Activated T-helper 2 cell treated with anti-CD3 and anti-CD28 coated beads, Interferon-gamma antibody, Interleukin-2, Interleukin-4, amounts not matched to agents 10 μg/mL and 5 μg/mL and 100 μg/mL, durations not matched to agents 14 hours and 24 hours and 36 hours (primary cell): Measurements from ENCODE around the gene TPP1. TPM values are rescaled to one million over a fixed set of nuclear protein-coding genes. Genes with fewer than 3 reads are reported as not detected.
A peak's percentile ranks its signal among the peaks of the same experiment; 100 is the strongest.

Source experiments
- DNase-seq: peaks from one replicate; pipeline ENCODE4 v3.0.0; 2021; ENCODE audit warnings: low spot score
- H3K27ac Mint-ChIP-seq: one replicate; pipeline ENCODE4 v1.8.0; 2021; ENCODE audit warnings: mixed read lengths
- H3K27me3 Mint-ChIP-seq: one replicate; pipeline ENCODE4 v1.8.0; 2021; ENCODE audit warnings: low read depth, mixed read lengths
- H3K36me3 Mint-ChIP-seq: one replicate; pipeline ENCODE4 v1.8.0; 2021; ENCODE audit warnings: low read depth, mixed read lengths
- H3K4me1 Mint-ChIP-seq: one replicate; pipeline ENCODE4 v1.8.0; 2021; ENCODE audit warnings: low read depth, mixed read lengths
- H3K4me3 Mint-ChIP-seq: one replicate; pipeline ENCODE4 v1.8.0; 2021; ENCODE audit warnings: low read depth, mild to moderate bottlenecking, moderate library complexity, mixed read lengths
- H3K9me3 Mint-ChIP-seq: one replicate; pipeline ENCODE4 v1.8.0; 2021; ENCODE audit warnings: mixed read lengths
- intact Hi-C: fragments of 100-400 bp; cut with micrococcal nuclease; formaldehyde crosslinking; loops from one replicate; pipeline ENCODE4 v1.15.1; 2023
- total RNA-seq: library from RNA; stranded (reverse); gene quantifications from 2 replicates; pipeline ENCODE4 v1.2.3, GENCODE V29; 2022

Gene TPP1
- total RNA-seq, 1 donor from 2014 or later = 39.1 TPM

- Mint-ChIP-seq H3K4me3 (no peak overlapping the region), H3K4me1 (peaks cover 6% of the 10 kb centered on the region), H3K9me3 (no peaks in the 10 kb centered on the region), H3K27ac (no peak overlapping the region), H3K36me3 (peaks cover 8% of the 10 kb centered on the region), H3K27me3 (no peaks in the 10 kb centered on the region)
- DNase-seq = no peak
- intact Hi-C loops = no loop called here
Observed at GRCh38 chr11:6620636-6621035, 1.4 kb upstream of the TPP1 start.

- intact Hi-C loops = loop anchor here (1.0 to 10.0 kb wide), 4 partner anchors 14 to 384 kb away; partner anchors contain the start of genes APBB1, CNGA4, FHIP1B and MRPL17
- Mint-ChIP-seq H3K4me1 (peaks cover 6% of the 10 kb centered on the region), H3K9me3 (no peaks in the 10 kb centered on the region), H3K27me3 (no peaks in the 10 kb centered on the region), H3K36me3 (peaks cover 18% of the 10 kb centered on the region), H3K27ac (no peak overlapping the region), H3K4me3 (no peak overlapping the region)
- DNase-seq = peak; percentile 50
Observed at GRCh38 chr11:6618117-6619003, 862 bp downstream of the TPP1 start.

GRCh38 chr11:6617315-6617781, 1.9 kb downstream of the TPP1 start:
- H3K4me3 Mint-ChIP-seq = peak overlapping the region; percentile 28

GRCh38 chr11:6616596-6617250, 2.5 kb downstream of the TPP1 start:
- no peak overlapping the region for H3K4me3 Mint-ChIP-seq
- no peaks in the 10 kb centered on the region for H3K27me3 Mint-ChIP-seq
- H3K4me1 Mint-ChIP-seq = peaks cover 6% of the 10 kb centered on the region
- H3K27ac Mint-ChIP-seq = no peak overlapping the region
- DNase-seq = no peak
- intact Hi-C loops = loop anchor here (10.0 kb wide), 2 partner anchors 202 to 382 kb away; partner anchors contain the start of genes APBB1, CNGA4 and FHIP1B
- H3K9me3 Mint-ChIP-seq = no peaks in the 10 kb centered on the region
- H3K36me3 Mint-ChIP-seq = peaks cover 18% of the 10 kb centered on the region

More at GRCh38 chr11:6617315-6617781, 1.9 kb downstream of the TPP1 start:
- Mint-ChIP-seq H3K27ac (peak overlapping the region; percentile 17), H3K27me3 (no peaks in the 10 kb centered on the region), H3K9me3 (no peaks in the 10 kb centered on the region), H3K36me3 (peaks cover 18% of the 10 kb centered on the region), H3K4me1 (peaks cover 6% of the 10 kb centered on the region)
- intact Hi-C loops = loop anchor here (10.0 kb wide), 2 partner anchors 203 to 383 kb away; partner anchors contain the start of genes APBB1, CNGA4 and FHIP1B
- DNase-seq = no peak

GRCh38 chr11:6615882-6616585, 3.2 kb downstream of the TPP1 start:
- peaks cover 9% of the 10 kb centered on the region for H3K4me1 Mint-ChIP-seq
- no peak overlapping the region for H3K27ac Mint-ChIP-seq
- no peaks in the 10 kb centered on the region for H3K9me3 Mint-ChIP-seq
- peaks cover 23% of the 10 kb centered on the region for H3K36me3 Mint-ChIP-seq
- DNase-seq = no peak
- intact Hi-C loops = loop anchor here (10.0 kb wide), 2 partner anchors 201 to 381 kb away; partner anchors contain the start of genes APBB1, CNGA4 and FHIP1B
- no peaks in the 10 kb centered on the region for H3K27me3 Mint-ChIP-seq
- H3K4me3 Mint-ChIP-seq = no peak overlapping the region

GRCh38 chr11:6615046-6615445, 4.2 kb downstream of the TPP1 start:
- Mint-ChIP-seq H3K4me3 (no peak overlapping the region), H3K27ac (no peak overlapping the region), H3K9me3 (no peaks in the 10 kb centered on the region), H3K4me1 (peaks cover 14% of the 10 kb centered on the region), H3K27me3 (no peaks in the 10 kb centered on the region), H3K36me3 (peaks cover 33% of the 10 kb centered on the region)
- no peak for DNase-seq
- intact Hi-C loops = loop anchor here (10.0 kb wide), 2 partner anchors 200 to 380 kb away; partner anchors contain the start of genes APBB1, CNGA4 and FHIP1B

- Mint-ChIP-seq H3K4me3 (no peak overlapping the region), H3K27me3 (no peaks in the 10 kb centered on the region), H3K36me3 (peaks cover 39% of the 10 kb centered on the region), H3K4me1 (peaks cover 18% of the 10 kb centered on the region), H3K9me3 (no peaks in the 10 kb centered on the region), H3K27ac (no peak overlapping the region)
- DNase-seq = no peak
- intact Hi-C loops = loop anchor here (10.0 kb wide), 2 partner anchors 200 to 380 kb away; partner anchors contain the start of genes APBB1, CNGA4 and FHIP1B
Observed at GRCh38 chr11:6614446-6614845, 4.8 kb downstream of the TPP1 start.

- H3K4me1 Mint-ChIP-seq = peaks cover 24% of the 10 kb centered on the region
- H3K27ac Mint-ChIP-seq = no peak overlapping the region
- H3K4me3 Mint-ChIP-seq = no peak overlapping the region
- intact Hi-C loops = loop anchor here (2.0 to 10.0 kb wide), 3 partner anchors 199 to 379 kb away; partner anchors contain the start of genes APBB1, CNGA4, FHIP1B and SMPD1
- no peaks in the 10 kb centered on the region for H3K27me3 Mint-ChIP-seq
- DNase-seq = no peak
- peaks cover 48% of the 10 kb centered on the region for H3K36me3 Mint-ChIP-seq
- H3K9me3 Mint-ChIP-seq = no peaks in the 10 kb centered on the region
Observed at GRCh38 chr11:6613496-6613895, 5.7 kb downstream of the TPP1 start.

- H3K4me1 Mint-ChIP-seq = peaks cover 30% of the 10 kb centered on the region
- peak within 1 kb of the TSS; percentile 83 for H3K27ac Mint-ChIP-seq
- H3K27me3 Mint-ChIP-seq = no peaks in the 10 kb centered on the region
- DNase-seq = peak; percentile 95
- H3K9me3 Mint-ChIP-seq = no peaks in the 10 kb centered on the region
- H3K36me3 Mint-ChIP-seq = peaks cover 59% of the 10 kb centered on the region
- intact Hi-C loops = loop anchor here (1.0 to 10.0 kb wide), 5 partner anchors 9 to 378 kb away; partner anchors contain the start of genes APBB1, CNGA4, FHIP1B and ILK
- peak within 1 kb of the TSS; percentile 95 for H3K4me3 Mint-ChIP-seq
Observed at GRCh38 chr11:6612213-6613041, 6.8 kb downstream of the TPP1 start, which contains the start of gene TAF10. Gene TAF10, minus strand, starts transcription at chr11:6612216. Its CDS starts 27 bp downstream, at chr11:6612189.

- Mint-ChIP-seq H3K4me3 (peak overlapping the region; percentile 95), H3K27ac (no peak overlapping the region), H3K27me3 (no peaks in the 10 kb centered on the region), H3K9me3 (no peaks in the 10 kb centered on the region), H3K4me1 (peaks cover 33% of the 10 kb centered on the region), H3K36me3 (peaks cover 61% of the 10 kb centered on the region)
- DNase-seq = no peak
- intact Hi-C loops = loop anchor here (1.0 to 10.0 kb wide), 5 partner anchors 9 to 377 kb away; partner anchors contain the start of genes APBB1, CNGA4, FHIP1B and ILK
Observed at GRCh38 chr11:6611963-6612212, 7.3 kb downstream of the TPP1 start.

GRCh38 chr11:6611092-6611962, 7.9 kb downstream of the TPP1 start:
- Mint-ChIP-seq H3K4me1 (peaks cover 39% of the 10 kb centered on the region), H3K4me3 (peak overlapping the region; percentile 95), H3K36me3 (peaks cover 60% of the 10 kb centered on the region), H3K27me3 (no peaks in the 10 kb centered on the region), H3K9me3 (no peaks in the 10 kb centered on the region), H3K27ac (peak overlapping the region; percentile 83)
- intact Hi-C loops = loop anchor here (10.0 kb wide), 2 partner anchors 197 to 377 kb away; partner anchors contain the start of genes APBB1, CNGA4 and FHIP1B
- DNase-seq = no peak
